Measurements from ENCODE around the gene TLR6. TPM values are rescaled to one million over a fixed set of nuclear protein-coding genes. Genes with fewer than 3 reads are reported as not detected.

The TLR6 gene
- total and polyA plus RNA-seq, 10 of the 15 experiments (the other 5 are each of a cell fraction or from before 2014, with no cell fraction given), result 1.1 to 49.4 (median 12.5) TPM

GRCh38 chr4:38802561-38803355 lies 53.9 kb downstream of the TLR6 start (continued):
- no peak for TF ChIP-seq ETV6 (conservative IDR thresholded peaks at IDR 0.05 in 1 of 2, IDR thresholded peaks at IDR 0.05 in 1 of 2; ENCODE audit: borderline replicate concordance in 1 of 2, low read depth in 1 of 2)
- TF ChIP-seq E2F4 (IDR thresholded peaks at IDR 0.05; ENCODE audit: low read depth, low read length), result no peak
- no peak for TF ChIP-seq MAX (IDR thresholded peaks at IDR 0.05; ENCODE audit: low read depth, low read length)
- no peak for TF ChIP-seq NR2C2 (IDR thresholded peaks at IDR 0.05; ENCODE audit: borderline replicate concordance, control insufficient read depth, insufficient read length, low read depth)
- no peak for TF ChIP-seq CREB1 (IDR thresholded peaks at IDR 0.05; ENCODE audit: low read depth)
- TF ChIP-seq SMC3 (IDR thresholded peaks at IDR 0.05; ENCODE audit: borderline replicate concordance, low read length), result no peak
- no peak for TF ChIP-seq MEF2B (IDR thresholded peaks at IDR 0.05; ENCODE audit: partially characterized antibody, poor library complexity, severe bottlenecking)
- TF ChIP-seq ZNF217 (IDR thresholded peaks at IDR 0.05), result no peak; the same call in 1 of the 2 replicates
- TF ChIP-seq E4F1 (IDR thresholded peaks at IDR 0.05; ENCODE audit: borderline replicate concordance, partially characterized antibody), result no peak
- no peak; the same call in 1 of the 2 replicates for TF ChIP-seq SMAD5 (IDR thresholded peaks at IDR 0.05; ENCODE audit: low read depth)
- TF ChIP-seq ZBTB11 (CRISPR knock-in tag; IDR thresholded peaks at IDR 0.05), result no peak; the same call in 1 of the 2 replicates
- TF ChIP-seq SUPT20H (IDR thresholded peaks at IDR 0.05; ENCODE audit: borderline replicate concordance, control insufficient read depth, low read depth, low read length), result no peak
- no peak for TF ChIP-seq TCF12 (IDR thresholded peaks at IDR 0.05; ENCODE audit: low read depth, low read length)
- no peak for TF ChIP-seq FOXK2 (IDR thresholded peaks at IDR 0.05)
- no peak for TF ChIP-seq BMI1 (IDR thresholded peaks at IDR 0.05; ENCODE audit: borderline replicate concordance)
- no peak for TF ChIP-seq MXI1 (IDR thresholded peaks at IDR 0.05; ENCODE audit: low read depth, low read length)
- TF ChIP-seq TBL1XR1 (IDR thresholded peaks at IDR 0.05; ENCODE audit: low read depth, low read length), result no peak
- peak; percentile 73 for TF ChIP-seq KLF5 (IDR thresholded peaks at IDR 0.05; ENCODE audit: partially characterized antibody)
- no peak for TF ChIP-seq USF2 (IDR thresholded peaks at IDR 0.05; ENCODE audit: borderline replicate concordance, low read depth, low read length)
